HEK293 (cell line): ENCODE results near the gene SMIM27.

Experiments
- CTCF ChIP-seq: fragments of 450-650 bp; formaldehyde crosslinking; IDR thresholded peaks from 2 replicates; pipeline ENCODE4 v1.5.1; 2016; ENCODE audit warnings: missing biosample characterization, missing genetic modification characterization
- GLI4 ChIP-seq: fragments of 450-650 bp; formaldehyde crosslinking; IDR thresholded peaks from 2 replicates; pipeline ENCODE4 v1.5.1; 2016; ENCODE audit warnings: missing biosample characterization, missing genetic modification characterization
- REST ChIP-seq: fragments of 450-650 bp; formaldehyde crosslinking; IDR thresholded peaks from 2 replicates; pipeline ENCODE4 v1.5.1; 2016; ENCODE audit warnings: missing biosample characterization, missing genetic modification characterization
- YY1 ChIP-seq: fragments of 450-650 bp; formaldehyde crosslinking; IDR thresholded peaks from 2 replicates; pipeline ENCODE4 v1.5.1; 2018; ENCODE audit warnings: missing biosample characterization, missing genetic modification characterization
- ZNF121 ChIP-seq: fragments of 450-650 bp; formaldehyde crosslinking; IDR thresholded peaks from 2 replicates; pipeline ENCODE4 v1.5.1; 2016; ENCODE audit warnings: missing biosample characterization, missing genetic modification characterization
- ZNF148 ChIP-seq: fragments of 450-650 bp; formaldehyde crosslinking; IDR thresholded peaks from 2 replicates; pipeline ENCODE4 v1.5.0; 2017; ENCODE audit warnings: missing biosample characterization, missing genetic modification characterization, borderline replicate concordance
- ZNF19 ChIP-seq: fragments of 450-650 bp; formaldehyde crosslinking; IDR thresholded peaks from 2 replicates; pipeline ENCODE4; 2016; ENCODE audit warnings: missing biosample characterization, missing genetic modification characterization, low read depth
- ZNF274 ChIP-seq, 2 experiments: fragments of 200-500 bp in 1 of 2; fragments of 450-650 bp in 1 of 2; sonication (Bioruptor generic) in 1 of 2; formaldehyde crosslinking in 1 of 2; IDR thresholded peaks; 2 replicates each; pipeline versions ENCODE4 v1.5.1 to v1.6.1; 2014 to 2016; ENCODE audit warnings: borderline replicate concordance in 1 of 2, inconsistent platforms in 1 of 2, low read length in 1 of 2, missing biosample characterization in 1 of 2, missing genetic modification characterization in 1 of 2
- ZNF398 ChIP-seq: fragments of 450-650 bp; formaldehyde crosslinking; IDR thresholded peaks from 2 replicates; pipeline ENCODE4 v1.5.1; 2017; ENCODE audit warnings: missing biosample characterization, missing genetic modification characterization
- ZNF777 ChIP-seq: fragments of 450-650 bp; formaldehyde crosslinking; IDR thresholded peaks from 2 replicates; pipeline ENCODE4 v1.5.1; 2017; ENCODE audit warnings: missing biosample characterization, missing genetic modification characterization, borderline replicate concordance

GRCh38 chr9:32572900-32573523 is 20.9 kb downstream of the SMIM27 start, which contains the start of gene NDUFB6:
- TF ChIP-seq CTCF (tag by site-specific recombination) (no peak), ZNF398 (tag by site-specific recombination) (no peak), GLI4 (tag by site-specific recombination) (no peak), REST (tag by site-specific recombination) (no peak), ZNF19 (tag by site-specific recombination) (no peak), ZNF121 (no peak), YY1 (tag by site-specific recombination) (0 out of 2 replicates have a peak, but pooled peaks have one; percentile 28), ZNF777 (no peak), ZNF148 (tag by site-specific recombination) (no peak), ZNF274 (IDR thresholded peaks at IDR 0.05; ENCODE audit: low read length) (no peak), ZNF274 (tag by site-specific recombination; IDR thresholded peaks at IDR 0.05; ENCODE audit: borderline replicate concordance) (no peak)
